ENCODE results near the gene KDM4F. TPM values are rescaled to one million over a fixed set of nuclear protein-coding genes. Genes with fewer than 3 reads are reported as not detected.

KDM4F gene
- total RNA-seq, 1 donor from 2014 or later, result not detected

DNA sequence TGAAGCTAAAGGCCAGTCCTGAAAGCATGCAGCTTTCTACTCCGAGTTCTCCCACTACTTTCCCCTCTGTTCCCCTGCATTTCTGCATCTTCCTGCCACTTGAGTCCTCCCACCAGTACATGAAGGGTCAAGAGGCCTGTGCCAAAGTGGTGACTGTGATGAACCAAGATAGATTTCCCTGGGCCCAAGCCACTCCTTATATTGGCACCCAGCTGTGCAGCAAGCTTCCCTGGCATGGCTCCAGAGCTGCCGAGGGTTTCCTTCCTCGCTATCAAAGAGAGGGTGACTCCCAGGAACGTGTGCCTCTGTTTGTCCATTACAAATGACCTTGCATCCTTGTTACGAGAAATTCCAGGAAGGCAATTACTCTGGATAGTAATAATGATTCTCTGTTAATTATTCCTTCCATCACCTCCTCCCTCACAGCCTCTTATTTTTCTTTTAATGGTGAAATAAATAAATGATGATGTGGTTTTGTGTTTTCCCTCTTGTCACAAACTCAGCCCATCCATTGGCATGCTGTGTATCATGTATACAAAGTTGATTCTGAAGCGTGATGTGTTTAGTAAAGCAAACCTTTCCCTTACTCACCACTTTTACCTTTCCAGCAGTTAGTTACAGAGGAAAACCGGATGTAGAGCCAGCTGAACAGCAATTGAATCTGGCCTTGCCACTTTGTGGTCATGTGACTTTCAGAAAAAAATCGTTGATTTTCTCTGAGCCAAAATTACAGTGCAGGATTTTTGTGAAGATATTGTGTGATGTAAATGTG is 25.8 kb downstream of the KDM4F start:
- Histone ChIP-seq H3K27me3 (ENCODE audit: control insufficient read depth in 3 of 3, insufficient read depth in 3 of 3, low read length in 3 of 3) (no peaks in the 10 kb centered on the region), H3K4me1 (ENCODE audit: control insufficient read depth in 3 of 3, insufficient read depth in 3 of 3, low read length in 3 of 3) (peaks cover 11 to 25% (median 17%) of the 10 kb centered on the region in 3 donors), H3K9me3 (ENCODE audit: control insufficient read depth in 3 of 3, low read length in 3 of 3) (no peaks in the 10 kb centered on the region), H3K4me3 (ENCODE audit: low read length in 3 of 3) (peak overlapping the region in 1 of 3 donors; percentile 13), H3K9ac (ENCODE audit: low read depth in 1 of 3, low read length in 3 of 3) (peak overlapping the region in 2 of 3 donors; percentile 4 to 55), H3K27ac (ENCODE audit: low read depth, low read length) (peak overlapping the region; percentile 48), H3K36me3 (ENCODE audit: control insufficient read depth in 3 of 3, insufficient read depth in 3 of 3, low read length in 3 of 3) (no peaks in the 10 kb centered on the region)

- no peaks in the 10 kb centered on the region for H3K36me3 ChIP-seq (ENCODE audit: control insufficient read depth in 3 of 3, insufficient read depth in 3 of 3, low read length in 3 of 3)
- H3K27me3 ChIP-seq (ENCODE audit: control insufficient read depth in 3 of 3, insufficient read depth in 3 of 3, low read length in 3 of 3), result no peaks in the 10 kb centered on the region
- H3K9ac ChIP-seq (ENCODE audit: low read depth in 1 of 3, low read length in 3 of 3), result no peak overlapping the region
- peaks cover 7 to 24% (median 21%) of the 10 kb centered on the region in 3 donors for H3K4me1 ChIP-seq (ENCODE audit: control insufficient read depth in 3 of 3, insufficient read depth in 3 of 3, low read length in 3 of 3)
- H3K27ac ChIP-seq (ENCODE audit: low read depth, low read length), result no peak overlapping the region
- no peak overlapping the region for H3K4me3 ChIP-seq (ENCODE audit: low read length in 3 of 3)
- no peaks in the 10 kb centered on the region for H3K9me3 ChIP-seq (ENCODE audit: control insufficient read depth in 3 of 3, low read length in 3 of 3)
These were observed 27.2 kb downstream of the KDM4F start for GRCh38 chr11:95076416-95076815.

DNA sequence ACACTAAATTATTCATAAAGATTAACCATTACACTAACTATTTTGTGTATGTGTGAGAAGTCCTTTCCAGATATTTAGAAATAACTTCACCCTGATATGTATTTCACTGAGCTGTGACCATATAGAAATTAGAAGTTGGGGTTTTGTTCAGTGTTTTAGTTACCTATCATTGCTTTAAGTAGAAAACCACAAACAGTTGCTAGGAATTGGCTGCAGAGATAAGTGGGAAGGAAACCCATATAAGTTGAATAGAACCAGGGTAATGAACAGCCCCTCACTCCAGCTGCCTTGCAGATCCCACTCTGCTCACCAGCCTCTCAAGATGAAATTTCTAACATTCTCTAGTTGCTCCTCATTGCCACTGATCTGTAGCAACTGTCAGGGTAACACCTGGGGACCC is 27.8 kb downstream of the KDM4F start:
- H3K36me3 ChIP-seq (ENCODE audit: control insufficient read depth in 3 of 3, insufficient read depth in 3 of 3, low read length in 3 of 3), result no peaks in the 10 kb centered on the region
- no peak overlapping the region for H3K27ac ChIP-seq (ENCODE audit: low read depth, low read length)
- H3K9me3 ChIP-seq (ENCODE audit: control insufficient read depth in 3 of 3, low read length in 3 of 3), result no peaks in the 10 kb centered on the region

GRCh38 chr11:95078526-95078925 is 29.3 kb downstream of the KDM4F start:
- no peak overlapping the region for H3K9ac ChIP-seq (ENCODE audit: low read depth in 1 of 3, low read length in 3 of 3)
- H3K4me3 ChIP-seq (ENCODE audit: low read length in 3 of 3), result no peak overlapping the region
- H3K4me1 ChIP-seq (ENCODE audit: control insufficient read depth in 3 of 3, insufficient read depth in 3 of 3, low read length in 3 of 3), result peaks cover 7 to 30% (median 25%) of the 10 kb centered on the region in 3 donors
- no peaks in the 10 kb centered on the region for H3K27me3 ChIP-seq (ENCODE audit: control insufficient read depth in 3 of 3, insufficient read depth in 3 of 3, low read length in 3 of 3)
- H3K27ac ChIP-seq (ENCODE audit: low read depth, low read length), result no peak overlapping the region
- H3K36me3 ChIP-seq (ENCODE audit: control insufficient read depth in 3 of 3, insufficient read depth in 3 of 3, low read length in 3 of 3), result no peaks in the 10 kb centered on the region
- no peaks in the 10 kb centered on the region for H3K9me3 ChIP-seq (ENCODE audit: control insufficient read depth in 3 of 3, low read length in 3 of 3)

More for the DNA sequence above, 27.8 kb downstream of the KDM4F start:
- H3K27me3 ChIP-seq (ENCODE audit: control insufficient read depth in 3 of 3, insufficient read depth in 3 of 3, low read length in 3 of 3), result no peaks in the 10 kb centered on the region
- H3K4me1 ChIP-seq (ENCODE audit: control insufficient read depth in 3 of 3, insufficient read depth in 3 of 3, low read length in 3 of 3), result peaks cover 7 to 30% (median 24%) of the 10 kb centered on the region in 3 donors
- no peak overlapping the region for H3K9ac ChIP-seq (ENCODE audit: low read depth in 1 of 3, low read length in 3 of 3)
- H3K4me3 ChIP-seq (ENCODE audit: low read length in 3 of 3), result no peak overlapping the region

DNA sequence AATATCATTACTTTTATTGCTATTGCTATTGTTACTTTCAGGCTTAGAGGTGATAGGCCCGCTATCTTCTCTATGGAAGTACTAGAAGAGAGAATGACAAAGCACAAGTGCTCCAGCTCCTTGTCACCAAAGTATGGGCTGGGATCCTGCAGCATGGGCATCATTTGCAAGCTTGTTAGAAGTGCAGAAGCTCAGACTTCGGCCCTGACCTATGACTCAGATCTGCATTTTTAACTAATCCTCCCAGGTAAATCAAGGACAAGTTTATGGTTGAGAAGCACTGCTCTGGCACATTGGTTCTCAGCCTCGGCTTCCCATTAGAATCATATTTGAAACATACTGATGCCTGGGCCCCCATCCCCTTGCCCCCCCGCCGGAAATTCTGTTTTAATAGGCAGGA is 31.8 kb downstream of the KDM4F start:
- Histone ChIP-seq H3K4me3 (ENCODE audit: low read length in 3 of 3) (no peak overlapping the region), H3K36me3 (ENCODE audit: control insufficient read depth in 3 of 3, insufficient read depth in 3 of 3, low read length in 3 of 3) (no peaks in the 10 kb centered on the region), H3K4me1 (ENCODE audit: control insufficient read depth in 3 of 3, insufficient read depth in 3 of 3, low read length in 3 of 3) (peaks cover 0 to 10% (median 8%) of the 10 kb centered on the region in 3 donors), H3K9me3 (ENCODE audit: control insufficient read depth in 3 of 3, low read length in 3 of 3) (no peaks in the 10 kb centered on the region), H3K9ac (ENCODE audit: low read depth in 1 of 3, low read length in 3 of 3) (no peak overlapping the region), H3K27me3 (ENCODE audit: control insufficient read depth in 3 of 3, insufficient read depth in 3 of 3, low read length in 3 of 3) (no peaks in the 10 kb centered on the region), H3K27ac (ENCODE audit: low read depth, low read length) (no peak overlapping the region)

DNA sequence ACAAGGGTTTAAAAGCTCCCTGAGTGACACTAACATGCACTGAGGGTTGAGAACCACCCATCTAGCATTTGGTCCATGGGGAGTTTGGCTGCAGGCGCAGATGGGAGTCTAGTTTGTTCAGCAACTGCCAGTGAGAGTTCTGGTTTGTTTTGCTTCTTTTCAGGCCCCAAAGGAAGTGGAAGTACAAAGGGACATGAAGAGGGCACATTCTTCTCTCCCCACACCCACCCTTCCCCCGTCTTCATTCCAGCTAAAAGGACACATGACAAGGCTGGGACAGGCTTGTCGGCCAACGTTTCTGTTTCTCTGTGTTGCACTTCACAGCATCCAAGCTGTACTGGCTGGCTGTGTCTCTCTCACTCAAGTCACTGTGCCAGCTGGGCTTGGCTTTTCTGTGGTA is 32.2 kb downstream of the KDM4F start:
- Histone ChIP-seq H3K4me3 (ENCODE audit: low read length in 3 of 3) (no peak overlapping the region), H3K27me3 (ENCODE audit: control insufficient read depth in 3 of 3, insufficient read depth in 3 of 3, low read length in 3 of 3) (no peaks in the 10 kb centered on the region), H3K4me1 (ENCODE audit: control insufficient read depth in 3 of 3, insufficient read depth in 3 of 3, low read length in 3 of 3) (peaks cover 0 to 10% (median 8%) of the 10 kb centered on the region in 3 donors), H3K9me3 (ENCODE audit: control insufficient read depth in 3 of 3, low read length in 3 of 3) (no peaks in the 10 kb centered on the region), H3K9ac (ENCODE audit: low read depth in 1 of 3, low read length in 3 of 3) (peak overlapping the region in 1 of 3 donors; percentile 43), H3K27ac (ENCODE audit: low read depth, low read length) (peak overlapping the region; percentile 52), H3K36me3 (ENCODE audit: control insufficient read depth in 3 of 3, insufficient read depth in 3 of 3, low read length in 3 of 3) (no peaks in the 10 kb centered on the region)

DNA sequence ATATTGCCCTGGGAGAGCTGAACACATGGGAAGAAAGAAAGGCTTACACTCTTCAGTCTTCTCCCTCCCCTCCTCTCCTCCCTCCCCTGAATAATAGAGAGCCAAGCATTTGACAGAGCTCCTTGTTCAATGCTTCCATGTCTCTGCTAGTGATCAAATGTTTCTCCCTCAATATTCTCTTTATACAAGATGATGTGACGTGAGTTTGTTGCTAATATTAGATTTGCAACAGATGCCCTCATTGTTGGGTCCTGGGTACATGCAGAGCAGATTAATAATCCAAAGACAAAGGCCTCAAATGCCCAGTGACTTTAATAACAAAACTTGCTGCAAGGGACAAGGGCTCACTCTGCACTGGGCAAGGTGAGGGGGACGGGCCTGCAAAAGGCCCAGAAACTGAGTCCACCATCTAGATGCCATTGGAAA is 33.4 kb downstream of the KDM4F start:
- Histone ChIP-seq H3K4me3 (ENCODE audit: low read length in 3 of 3) (no peak overlapping the region), H3K9ac (ENCODE audit: low read depth in 1 of 3, low read length in 3 of 3) (no peak overlapping the region), H3K27ac (ENCODE audit: low read depth, low read length) (no peak overlapping the region), H3K27me3 (ENCODE audit: control insufficient read depth in 3 of 3, insufficient read depth in 3 of 3, low read length in 3 of 3) (no peaks in the 10 kb centered on the region), H3K36me3 (ENCODE audit: control insufficient read depth in 3 of 3, insufficient read depth in 3 of 3, low read length in 3 of 3) (no peaks in the 10 kb centered on the region), H3K4me1 (ENCODE audit: control insufficient read depth in 3 of 3, insufficient read depth in 3 of 3, low read length in 3 of 3) (peaks cover 0 to 10% (median 8%) of the 10 kb centered on the region in 3 donors), H3K9me3 (ENCODE audit: control insufficient read depth in 3 of 3, low read length in 3 of 3) (no peaks in the 10 kb centered on the region)

- H3K4me3 ChIP-seq (ENCODE audit: low read length in 3 of 3), result no peak overlapping the region
- H3K4me1 ChIP-seq (ENCODE audit: control insufficient read depth in 3 of 3, insufficient read depth in 3 of 3, low read length in 3 of 3), result peaks cover 4 to 18% (median 14%) of the 10 kb centered on the region in 3 donors
- no peak overlapping the region for H3K9ac ChIP-seq (ENCODE audit: low read depth in 1 of 3, low read length in 3 of 3)
- no peaks in the 10 kb centered on the region for H3K27me3 ChIP-seq (ENCODE audit: control insufficient read depth in 3 of 3, insufficient read depth in 3 of 3, low read length in 3 of 3)
- no peaks in the 10 kb centered on the region for H3K36me3 ChIP-seq (ENCODE audit: control insufficient read depth in 3 of 3, insufficient read depth in 3 of 3, low read length in 3 of 3)
- no peak overlapping the region for H3K27ac ChIP-seq (ENCODE audit: low read depth, low read length)
- H3K9me3 ChIP-seq (ENCODE audit: control insufficient read depth in 3 of 3, low read length in 3 of 3), result no peaks in the 10 kb centered on the region
These were observed 35.3 kb downstream of the KDM4F start for GRCh38 chr11:95084509-95084908.

DNA sequence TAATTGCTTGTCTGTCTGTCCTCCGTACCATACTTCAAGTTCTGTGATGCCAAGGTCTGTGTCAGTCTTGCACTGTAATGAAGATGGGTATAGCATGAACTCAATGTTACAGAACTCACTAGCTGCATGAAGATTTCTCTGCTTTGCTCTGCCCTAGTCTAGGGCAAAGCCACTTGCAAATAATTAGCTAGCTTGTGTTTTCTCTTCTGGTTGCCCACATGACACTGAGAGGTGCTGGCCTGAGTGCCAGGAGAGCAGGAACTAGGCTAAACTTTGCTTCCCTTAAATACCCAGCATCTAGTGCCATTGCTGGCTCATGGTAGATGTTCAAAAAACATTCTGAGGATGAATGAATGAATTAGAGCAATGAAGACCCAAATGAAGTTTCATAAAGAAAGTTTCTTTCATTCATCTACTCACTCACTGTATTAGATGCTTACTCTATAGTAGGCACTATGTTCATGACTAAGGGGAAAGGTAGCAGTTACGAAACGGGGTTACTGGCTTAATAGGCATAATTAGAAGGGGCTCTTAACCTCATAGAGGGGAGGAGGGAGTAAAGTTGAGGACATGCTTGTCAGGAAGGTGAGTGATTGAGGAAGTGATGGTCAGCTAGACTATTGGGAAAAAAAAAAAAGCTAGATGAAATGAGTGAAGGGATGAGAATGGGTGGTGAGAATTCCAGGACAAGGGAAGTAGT is 36.0 kb downstream of the KDM4F start:
- Histone ChIP-seq H3K4me3 (ENCODE audit: low read length in 3 of 3) (no peak overlapping the region), H3K9ac (ENCODE audit: low read depth in 1 of 3, low read length in 3 of 3) (no peak overlapping the region), H3K9me3 (ENCODE audit: control insufficient read depth in 3 of 3, low read length in 3 of 3) (no peaks in the 10 kb centered on the region), H3K4me1 (ENCODE audit: control insufficient read depth in 3 of 3, insufficient read depth in 3 of 3, low read length in 3 of 3) (peaks cover 4 to 15% (median 14%) of the 10 kb centered on the region in 3 donors), H3K27me3 (ENCODE audit: control insufficient read depth in 3 of 3, insufficient read depth in 3 of 3, low read length in 3 of 3) (no peaks in the 10 kb centered on the region), H3K27ac (ENCODE audit: low read depth, low read length) (no peak overlapping the region), H3K36me3 (ENCODE audit: control insufficient read depth in 3 of 3, insufficient read depth in 3 of 3, low read length in 3 of 3) (no peaks in the 10 kb centered on the region)

- no peaks in the 10 kb centered on the region for H3K27me3 ChIP-seq (ENCODE audit: control insufficient read depth in 3 of 3, insufficient read depth in 3 of 3, low read length in 3 of 3)
- no peaks in the 10 kb centered on the region for H3K9me3 ChIP-seq (ENCODE audit: control insufficient read depth in 3 of 3, low read length in 3 of 3)
- H3K36me3 ChIP-seq (ENCODE audit: control insufficient read depth in 3 of 3, insufficient read depth in 3 of 3, low read length in 3 of 3), result no peaks in the 10 kb centered on the region
- no peak overlapping the region for H3K4me3 ChIP-seq (ENCODE audit: low read length in 3 of 3)
- H3K27ac ChIP-seq (ENCODE audit: low read depth, low read length), result no peak overlapping the region
- H3K9ac ChIP-seq (ENCODE audit: low read depth in 1 of 3, low read length in 3 of 3), result no peak overlapping the region
- peaks cover 12 to 19% (median 19%) of the 10 kb centered on the region in 3 donors for H3K4me1 ChIP-seq (ENCODE audit: control insufficient read depth in 3 of 3, insufficient read depth in 3 of 3, low read length in 3 of 3)
These were observed 36.9 kb downstream of the KDM4F start for GRCh38 chr11:95086151-95086550.
